ENCODE measurements around the gene RPUSD1.

- TF ChIP-seq CTCF (IDR thresholded peaks at IDR 0.05; ENCODE audit: insufficient read depth, low read length, poor library complexity, severe bottlenecking) (no peak), EZH2phosphoT487 (conservative IDR thresholded peaks at IDR 0.05; ENCODE audit: low read length) (no peak)
These were observed 36.0 kb upstream of the RPUSD1 start for GRCh38 chr16:824194-824593.
